Amygdala (tissue), 56 donors: ENCODE data around the gene VBP1.
"Not testable (repeated sequence)": the region's sequence is repeated elsewhere in the genome, so short reads cannot be mapped to it uniquely, and the experiment has no call there.

Experiments
- DNase-seq, 56 donors: peaks; one replicate each; lab custom pipeline; 2025; lab: John Stamatoyannopoulos, UW

Gene VBP1

DNA sequence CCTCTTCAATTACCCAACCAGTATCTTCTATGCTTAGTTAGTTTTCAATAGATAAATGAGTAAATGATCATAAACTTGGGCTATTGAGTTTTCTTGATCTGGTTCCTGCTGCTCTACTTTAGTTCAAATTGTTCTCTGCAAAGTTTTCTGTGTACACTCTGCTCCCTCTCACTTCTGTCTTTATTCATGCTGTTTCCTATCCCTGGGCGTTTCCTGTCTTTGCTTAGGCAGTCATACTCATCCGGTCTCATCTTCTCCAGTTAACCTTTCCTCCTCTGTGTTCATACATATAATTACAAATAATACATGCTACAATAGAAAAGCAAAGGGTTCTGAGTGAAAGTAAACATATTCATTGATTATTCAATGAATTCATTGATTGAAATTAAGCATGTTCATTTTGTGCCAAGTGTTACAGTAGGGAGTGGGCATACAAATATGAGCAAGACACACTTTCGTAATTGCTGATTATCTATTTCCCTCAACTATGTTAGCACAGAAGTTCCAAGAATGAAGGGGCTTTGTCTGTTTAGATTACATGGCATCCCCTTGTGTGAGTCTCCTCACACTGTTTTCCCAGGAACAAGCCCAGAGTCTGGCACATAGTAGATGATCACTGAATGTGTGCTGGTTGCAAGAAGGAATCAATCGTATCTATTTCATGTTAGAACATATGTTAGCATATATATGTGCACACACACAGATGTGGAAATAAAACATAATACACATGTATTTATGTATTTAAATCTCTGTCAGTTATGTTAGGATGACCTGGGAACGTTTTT, 46.9 kb downstream of the VBP1 start:
- DNase-seq = no peak

DNA sequence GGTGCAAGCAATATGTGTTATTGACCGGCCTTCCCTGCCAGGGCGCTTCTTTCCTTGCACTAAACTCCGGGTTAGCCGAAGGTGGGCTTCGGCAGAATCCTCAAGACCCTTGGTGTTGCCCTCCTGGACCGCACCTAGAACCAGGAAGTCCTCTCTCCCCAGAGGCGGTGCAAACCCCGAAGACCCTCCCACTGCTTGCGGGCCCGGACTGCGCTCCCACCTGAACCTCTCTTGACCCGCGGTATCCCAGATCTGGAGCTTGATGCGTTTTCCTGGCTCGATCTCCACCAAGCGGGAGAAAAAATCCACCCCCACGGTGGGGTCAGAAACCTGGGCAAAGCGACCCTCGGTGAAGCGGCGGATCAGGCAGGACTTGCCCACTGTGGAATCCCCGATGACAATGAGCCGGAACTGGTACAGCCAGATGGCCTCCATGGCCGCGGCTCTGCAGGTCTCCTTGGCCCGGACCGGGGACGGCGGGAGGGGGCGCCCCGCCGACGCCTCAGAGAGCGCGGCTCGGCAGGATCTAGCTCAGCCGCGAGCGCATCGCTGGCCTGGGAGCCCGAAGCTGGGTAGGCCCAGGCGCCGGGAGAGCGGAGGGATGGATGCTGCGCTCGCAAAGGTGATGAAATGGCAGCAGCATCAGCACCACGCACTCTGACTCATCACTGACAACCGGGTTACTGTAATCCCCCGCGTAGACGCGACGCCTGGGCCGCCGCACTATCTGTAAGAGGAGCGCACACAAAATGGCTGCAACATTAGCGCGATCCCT, 47.8 kb downstream of the VBP1 start, which contains the start of gene RAB39B:
Gene RAB39B (minus strand): TSS at position 638 of the 775 bp plus-strand sequence. CDS start 203 bp downstream, at position 435.
- peak in 54 of 56 donors; percentile 1 to 81 (median 52) for DNase-seq

DNA sequence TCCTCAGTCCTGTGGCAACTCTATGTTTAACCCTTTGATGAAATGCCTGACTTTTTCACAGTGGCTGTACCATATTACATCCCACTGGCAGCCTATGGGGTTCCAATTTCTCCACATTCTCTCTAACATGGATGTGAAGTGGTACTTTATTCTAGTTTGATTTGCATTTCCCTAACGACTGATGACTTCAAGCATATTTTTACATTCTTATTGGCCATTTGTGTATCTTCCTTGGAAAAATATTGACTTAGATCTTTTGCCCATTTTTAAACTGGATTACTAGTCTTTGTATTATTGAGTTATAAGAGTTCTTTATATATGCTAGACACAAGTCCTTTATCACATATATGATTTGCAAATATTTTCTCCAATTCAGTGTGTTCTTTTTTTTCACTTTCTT, 50.2 kb downstream of the VBP1 start:
- no peak for DNase-seq

DNA sequence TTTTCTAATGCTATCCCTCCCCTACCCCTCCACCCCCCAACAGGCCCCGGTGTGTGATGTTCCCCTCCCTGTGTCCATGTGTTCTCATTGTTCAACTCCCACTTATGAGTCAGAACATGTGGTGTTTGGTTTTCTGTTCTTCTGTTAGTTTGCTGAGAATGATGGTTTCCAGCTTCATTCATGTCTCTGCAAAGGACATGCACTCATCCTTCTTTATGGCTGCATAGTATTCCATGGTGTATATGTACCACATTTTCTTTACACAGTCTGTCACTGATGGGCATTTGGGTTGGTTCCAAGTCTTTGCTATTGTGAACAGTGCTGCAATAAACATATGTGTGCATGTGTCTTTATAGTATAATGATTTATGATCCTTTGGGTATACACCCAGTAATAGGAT, 51.7 kb downstream of the VBP1 start:
- not testable (repeated sequence) for DNase-seq

DNA sequence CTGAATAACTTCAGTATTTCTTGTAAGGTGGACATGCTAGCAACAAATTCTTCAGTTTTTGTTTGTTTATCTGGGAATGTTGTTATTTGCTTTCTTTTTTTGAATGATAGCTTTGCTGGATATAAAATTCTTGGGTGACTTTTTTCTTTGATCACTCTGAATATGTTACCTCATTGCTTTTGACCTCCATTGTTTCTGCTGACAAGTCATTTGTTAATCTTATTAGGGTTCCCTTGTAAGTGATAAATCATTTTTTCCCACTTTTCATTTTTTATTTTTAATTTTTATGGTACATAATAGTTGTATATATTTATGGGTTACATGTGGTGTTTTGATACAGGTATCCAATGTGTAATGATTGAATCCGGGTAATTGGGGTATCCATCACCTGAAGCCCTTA, 54.7 kb downstream of the VBP1 start:
- DNase-seq = no peak

DNA sequence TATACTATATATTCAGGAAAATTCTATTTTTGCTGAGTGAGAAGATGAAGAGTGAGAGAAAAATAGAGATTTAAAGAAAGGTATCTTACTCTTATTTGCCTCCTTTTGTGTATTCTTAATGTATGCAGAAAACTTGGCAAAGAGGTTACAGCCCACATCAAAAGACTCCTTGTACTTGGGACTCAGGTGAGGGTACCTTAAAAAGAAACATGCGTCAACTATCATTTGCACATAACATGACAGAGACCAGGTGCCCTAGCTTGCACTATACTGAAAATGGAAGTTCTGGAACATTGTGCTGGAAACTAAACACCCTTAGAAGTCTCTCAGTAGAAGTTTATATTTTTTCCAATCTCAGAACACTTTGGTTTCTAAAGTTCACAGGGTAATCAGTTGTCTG, 63.6 kb downstream of the VBP1 start:
- DNase-seq = no peak
